ENCODE results near the gene ZFC3H1.
"Not testable (repeated sequence)": the region's sequence is repeated elsewhere in the genome, so short reads cannot be mapped to it uniquely, and the experiment has no call there.

The ZFC3H1 gene, protein sequence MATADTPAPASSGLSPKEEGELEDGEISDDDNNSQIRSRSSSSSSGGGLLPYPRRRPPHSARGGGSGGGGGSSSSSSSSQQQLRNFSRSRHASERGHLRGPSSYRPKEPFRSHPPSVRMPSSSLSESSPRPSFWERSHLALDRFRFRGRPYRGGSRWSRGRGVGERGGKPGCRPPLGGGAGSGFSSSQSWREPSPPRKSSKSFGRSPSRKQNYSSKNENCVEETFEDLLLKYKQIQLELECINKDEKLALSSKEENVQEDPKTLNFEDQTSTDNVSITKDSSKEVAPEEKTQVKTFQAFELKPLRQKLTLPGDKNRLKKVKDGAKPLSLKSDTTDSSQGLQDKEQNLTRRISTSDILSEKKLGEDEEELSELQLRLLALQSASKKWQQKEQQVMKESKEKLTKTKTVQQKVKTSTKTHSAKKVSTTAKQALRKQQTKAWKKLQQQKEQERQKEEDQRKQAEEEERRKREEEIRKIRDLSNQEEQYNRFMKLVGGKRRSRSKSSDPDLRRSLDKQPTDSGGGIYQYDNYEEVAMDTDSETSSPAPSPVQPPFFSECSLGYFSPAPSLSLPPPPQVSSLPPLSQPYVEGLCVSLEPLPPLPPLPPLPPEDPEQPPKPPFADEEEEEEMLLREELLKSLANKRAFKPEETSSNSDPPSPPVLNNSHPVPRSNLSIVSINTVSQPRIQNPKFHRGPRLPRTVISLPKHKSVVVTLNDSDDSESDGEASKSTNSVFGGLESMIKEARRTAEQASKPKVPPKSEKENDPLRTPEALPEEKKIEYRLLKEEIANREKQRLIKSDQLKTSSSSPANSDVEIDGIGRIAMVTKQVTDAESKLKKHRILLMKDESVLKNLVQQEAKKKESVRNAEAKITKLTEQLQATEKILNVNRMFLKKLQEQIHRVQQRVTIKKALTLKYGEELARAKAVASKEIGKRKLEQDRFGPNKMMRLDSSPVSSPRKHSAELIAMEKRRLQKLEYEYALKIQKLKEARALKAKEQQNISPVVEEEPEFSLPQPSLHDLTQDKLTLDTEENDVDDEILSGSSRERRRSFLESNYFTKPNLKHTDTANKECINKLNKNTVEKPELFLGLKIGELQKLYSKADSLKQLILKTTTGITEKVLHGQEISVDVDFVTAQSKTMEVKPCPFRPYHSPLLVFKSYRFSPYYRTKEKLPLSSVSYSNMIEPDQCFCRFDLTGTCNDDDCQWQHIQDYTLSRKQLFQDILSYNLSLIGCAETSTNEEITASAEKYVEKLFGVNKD (N-terminal part only)

DNA sequence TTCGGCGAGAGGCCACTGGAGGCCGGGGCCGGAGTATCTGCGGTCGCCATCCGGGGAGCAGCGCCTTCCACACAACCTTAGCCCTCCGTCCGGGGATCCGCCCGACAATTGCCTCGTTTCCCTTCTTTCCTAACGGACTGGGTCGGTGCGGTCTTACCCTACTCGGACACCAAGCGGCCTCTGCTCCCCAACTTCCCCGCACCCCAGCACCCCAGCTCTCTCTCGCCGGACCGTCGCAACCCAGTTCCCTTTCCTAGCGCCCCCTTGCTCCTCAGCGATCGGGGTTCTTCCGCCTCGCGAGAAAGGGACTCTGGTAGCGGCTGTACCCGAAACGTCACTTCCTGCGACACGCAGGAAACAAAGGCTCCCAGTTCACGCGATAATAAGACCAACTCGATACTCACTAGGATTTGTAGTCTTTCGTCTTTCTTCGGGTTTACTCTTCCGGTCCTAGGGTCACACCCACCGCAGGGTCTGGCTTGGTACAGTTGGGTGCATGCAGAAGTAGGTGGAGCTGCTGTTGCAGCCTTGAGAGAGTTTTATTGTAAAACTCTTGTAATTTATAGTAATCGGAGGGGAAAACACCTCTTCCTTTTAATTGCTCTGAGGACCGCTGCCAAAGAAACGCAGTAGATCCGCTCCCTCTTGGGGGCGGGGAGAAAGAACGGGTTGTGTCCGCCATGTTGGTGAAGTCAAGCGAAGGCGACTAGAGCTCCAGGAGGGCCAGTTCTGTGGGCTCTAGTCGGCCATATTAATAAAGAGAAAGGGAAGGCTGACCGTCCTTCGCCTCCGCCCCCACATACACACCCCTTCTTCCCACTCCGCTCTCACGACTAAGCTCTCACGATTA lies at the start of gene ZFC3H1, which contains the start of gene THAP2:
TSS of gene ZFC3H1 (minus strand) at position 288 of the 850 bp plus-strand sequence. CDS start at position 50, 238 bp downstream.
TSS of gene THAP2 (plus strand) at position 741 of the 850 bp plus-strand sequence. CDS start 209 bp downstream, outside the sequence.
- peak; percentile 89 for DNase-seq (ENCODE audit: low read depth)

DNA sequence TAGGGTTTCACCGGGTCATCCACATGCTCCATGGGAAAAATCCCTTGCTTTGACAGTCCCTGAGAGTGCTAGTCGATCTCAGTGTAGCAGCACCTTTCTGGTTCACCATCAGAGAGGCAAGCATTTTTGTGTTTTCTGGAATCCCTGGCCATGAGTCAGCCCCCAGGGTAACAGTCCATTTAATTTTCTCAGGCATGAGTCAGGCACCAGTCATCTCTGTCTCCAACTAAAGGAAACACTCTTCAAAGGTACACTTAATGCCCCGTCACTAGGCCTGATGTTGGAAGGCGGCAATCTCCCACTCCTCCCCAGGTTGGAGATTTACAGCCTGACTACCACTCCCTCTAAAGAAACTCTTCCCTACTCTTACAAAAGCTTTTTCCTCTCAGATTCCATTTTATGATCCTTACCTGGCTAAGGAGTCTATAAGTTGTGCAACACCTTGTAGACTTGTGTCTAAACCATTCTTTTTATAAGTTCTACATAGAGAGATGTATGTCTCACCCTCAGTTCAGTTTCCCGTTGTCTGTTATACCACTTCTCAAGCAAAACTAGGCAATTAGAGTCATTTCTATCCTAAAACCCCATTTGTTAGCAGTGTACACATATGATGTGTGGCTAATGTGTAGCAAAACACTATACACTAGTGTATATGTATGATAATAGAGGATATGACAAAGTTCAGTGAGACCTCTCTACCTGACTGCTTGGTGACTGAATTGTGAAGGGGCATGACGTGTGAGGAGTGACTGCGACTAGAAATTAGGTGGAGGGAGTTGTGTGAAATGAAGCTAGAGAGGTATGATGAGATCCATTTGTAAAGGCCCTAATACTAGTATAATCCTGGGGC lies 46.9 kb upstream of the ZFC3H1 start:
- DNase-seq (ENCODE audit: low read depth): no peak

DNA sequence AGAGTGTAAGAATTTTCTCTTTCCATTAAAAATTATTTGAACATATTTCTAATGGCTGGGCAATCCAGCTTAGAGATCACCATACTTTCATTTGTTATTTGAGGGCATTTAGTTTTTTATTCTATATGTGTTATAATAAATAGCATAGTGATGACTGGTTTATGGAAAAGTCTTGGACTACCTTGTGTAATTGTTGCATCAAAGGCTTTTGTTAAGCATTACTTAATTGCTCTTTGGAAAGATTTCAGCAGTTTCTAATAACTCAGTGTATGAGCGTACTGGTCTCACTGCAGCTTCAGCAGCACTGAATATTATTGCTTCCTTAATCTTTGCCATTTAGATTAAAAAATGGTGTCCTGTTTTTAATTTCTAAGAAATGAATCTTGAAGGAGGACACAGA lies 45.0 kb upstream of the ZFC3H1 start:
- no peak for DNase-seq (ENCODE audit: low read depth)

DNA sequence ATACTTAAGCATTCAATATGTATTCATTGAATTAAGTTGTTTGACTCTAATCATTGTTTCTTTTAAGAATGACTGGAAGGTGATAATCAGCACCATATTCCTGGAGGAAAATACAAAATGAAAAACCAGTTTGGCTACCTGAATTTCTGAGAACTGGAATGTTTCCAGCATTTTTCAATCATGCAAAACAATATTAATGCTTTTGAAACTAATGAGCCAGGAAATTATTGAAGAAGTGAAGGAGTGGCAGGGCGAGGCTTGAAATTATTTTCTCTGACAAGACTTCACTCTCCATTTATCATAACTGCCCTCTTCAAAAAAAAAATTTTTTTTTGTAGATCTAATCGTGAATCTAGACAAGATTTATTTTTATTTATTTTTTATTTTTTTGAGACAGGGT lies 41.3 kb upstream of the ZFC3H1 start:
- DNase-seq (ENCODE audit: low read depth): no peak

DNA sequence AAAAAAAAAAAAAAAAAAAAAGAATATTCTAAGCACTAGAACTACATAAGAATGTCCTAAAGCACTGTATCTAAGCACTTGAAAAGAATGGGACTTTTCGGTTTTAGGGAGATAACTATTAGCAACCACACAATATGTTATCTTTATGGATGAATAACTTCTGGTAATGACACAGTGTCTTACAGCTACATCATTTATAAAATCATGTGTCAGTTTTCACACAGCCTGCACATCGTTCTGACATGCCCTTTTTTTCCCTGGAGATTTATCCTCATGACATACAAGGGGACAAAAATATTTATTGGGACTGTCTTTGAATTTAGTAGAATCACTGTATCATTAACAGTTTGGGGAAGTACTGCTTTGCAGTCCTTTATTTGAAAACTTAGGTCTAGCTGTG lies 39.6 kb upstream of the ZFC3H1 start:
- no peak for DNase-seq (ENCODE audit: low read depth)

DNA sequence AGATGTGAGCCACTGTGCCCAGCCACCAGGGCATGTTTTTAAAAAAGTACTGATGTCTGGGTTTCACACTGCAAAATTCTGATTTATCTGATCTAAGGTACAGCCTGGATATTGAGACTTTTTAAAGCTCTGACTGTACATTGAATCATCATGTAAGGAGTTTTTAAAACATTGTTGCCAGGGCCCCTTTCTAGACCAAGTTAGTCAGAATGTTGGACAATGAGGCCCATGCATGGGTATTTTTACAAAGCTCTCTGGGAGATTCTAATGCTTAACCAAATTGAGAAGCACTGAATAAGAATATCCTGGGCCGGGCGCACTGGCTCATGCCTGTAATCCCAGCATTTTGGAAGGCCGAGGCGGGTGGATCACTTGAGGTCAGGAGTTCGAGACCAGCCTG lies 38.9 kb upstream of the ZFC3H1 start:
- DNase-seq (ENCODE audit: low read depth): no peak

DNA sequence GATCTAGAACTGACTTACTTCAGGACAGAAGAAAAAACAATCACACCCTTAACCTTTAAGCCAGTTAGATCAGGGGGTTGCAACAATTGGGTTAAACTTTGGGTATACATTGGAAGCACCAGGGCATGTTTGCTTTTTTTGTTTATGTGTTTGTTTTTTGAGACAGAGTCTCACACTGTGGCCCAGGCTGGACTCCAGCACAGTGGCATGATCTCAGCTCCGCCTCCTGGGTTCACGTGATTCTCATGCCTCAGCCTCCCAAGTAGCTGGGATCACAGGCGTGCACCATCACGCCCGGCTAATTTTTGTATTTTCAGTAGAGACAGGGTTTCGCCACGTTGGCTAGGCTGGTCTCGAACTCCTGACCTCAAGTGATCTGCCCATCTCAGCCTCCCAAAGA lies 38.5 kb upstream of the ZFC3H1 start:
- not testable (repeated sequence) for DNase-seq (ENCODE audit: low read depth)

DNA sequence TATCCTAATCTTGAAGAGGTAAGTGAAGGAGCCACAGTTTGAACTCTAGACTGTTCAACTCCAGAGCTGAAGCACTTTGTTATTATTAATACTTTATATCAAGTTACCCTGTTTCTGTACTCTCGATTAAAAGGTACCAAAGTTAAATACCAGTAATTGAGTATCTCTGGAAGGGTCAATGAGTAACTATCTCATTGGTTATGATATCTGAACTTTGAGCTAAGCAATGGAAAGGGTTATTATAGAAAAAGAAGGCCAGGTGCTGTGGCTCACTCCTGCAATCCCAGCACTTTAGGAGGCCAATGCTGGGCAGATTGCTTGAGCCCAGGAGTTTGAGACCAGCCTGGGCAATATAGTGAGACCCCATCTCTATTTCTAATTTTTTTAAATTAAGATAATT lies 32.1 kb upstream of the ZFC3H1 start:
- no peak for DNase-seq (ENCODE audit: low read depth)

DNA sequence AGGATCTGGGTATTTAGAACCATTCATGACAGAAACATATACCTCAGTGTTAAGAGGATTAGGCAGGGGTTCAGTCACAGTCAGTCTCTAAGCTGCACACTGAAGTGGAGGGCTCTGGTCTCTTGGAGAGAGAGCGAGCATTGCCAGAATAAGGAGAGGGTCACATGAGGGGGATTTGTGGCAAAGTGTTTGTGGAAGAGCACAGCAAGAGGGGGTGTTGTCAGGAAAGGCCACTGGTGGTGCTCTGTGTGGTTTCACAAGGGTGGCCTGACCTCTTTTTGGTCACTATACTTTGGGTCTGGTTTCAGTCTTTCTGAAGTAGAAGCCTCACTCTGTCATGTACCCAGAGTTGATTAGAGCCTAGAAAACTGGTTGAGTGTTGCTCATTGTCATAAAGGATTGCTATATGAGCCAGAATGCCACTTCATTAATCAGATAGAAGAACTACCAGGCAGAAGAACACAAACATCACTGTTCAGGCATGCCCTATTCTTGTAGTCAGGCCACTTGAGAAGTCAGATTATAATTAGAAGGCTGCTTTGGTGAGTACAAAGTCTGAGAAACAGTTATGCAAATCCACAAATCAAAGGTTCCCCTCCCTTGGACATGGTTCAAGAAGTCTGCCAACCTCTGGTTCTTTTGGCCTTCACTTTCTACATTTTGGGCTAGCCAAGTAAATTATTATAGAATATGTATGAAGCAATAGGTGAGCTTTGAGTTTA lies 30.6 kb upstream of the ZFC3H1 start:
- DNase-seq (ENCODE audit: low read depth): no peak

DNA sequence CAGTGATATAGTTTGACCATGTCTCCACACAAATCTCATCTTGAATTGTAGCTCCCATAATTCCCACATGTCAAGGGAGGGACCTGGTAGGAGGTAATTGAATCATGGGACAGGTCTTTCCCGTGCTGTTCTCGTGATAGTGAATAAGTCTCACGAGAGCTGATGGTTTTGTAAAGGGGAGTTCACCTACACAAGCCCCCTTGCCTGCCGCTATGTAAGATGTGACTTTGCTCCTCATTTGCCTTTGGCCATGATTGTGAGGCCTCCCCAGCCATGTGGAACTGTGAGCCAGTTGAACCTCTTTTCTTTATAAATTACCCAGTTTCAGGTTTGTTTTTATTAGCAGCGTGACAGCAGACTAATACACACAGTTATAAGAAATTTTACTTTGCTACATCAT lies 30.0 kb upstream of the ZFC3H1 start:
- DNase-seq (ENCODE audit: low read depth): not testable (repeated sequence)

DNA sequence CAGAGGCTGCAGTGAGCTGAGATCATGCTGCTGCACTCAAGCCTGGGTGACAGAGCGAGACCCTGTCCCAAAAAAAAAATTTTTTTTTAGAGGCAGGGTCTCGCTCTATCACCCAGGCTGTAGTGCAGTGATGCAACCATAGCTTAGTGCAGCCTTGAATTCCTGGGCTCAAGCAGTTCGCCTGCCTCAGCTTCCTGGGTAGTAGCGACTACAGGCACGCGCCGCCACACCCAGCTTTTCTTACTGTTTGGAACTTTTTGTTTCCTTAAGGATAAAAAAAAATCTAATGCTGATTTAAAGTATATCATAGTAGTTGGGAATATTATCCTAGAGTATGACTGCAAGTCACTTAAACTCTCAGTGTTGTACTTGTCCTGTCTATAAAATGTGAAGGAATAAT lies 29.5 kb upstream of the ZFC3H1 start:
- no peak for DNase-seq (ENCODE audit: low read depth)

DNA sequence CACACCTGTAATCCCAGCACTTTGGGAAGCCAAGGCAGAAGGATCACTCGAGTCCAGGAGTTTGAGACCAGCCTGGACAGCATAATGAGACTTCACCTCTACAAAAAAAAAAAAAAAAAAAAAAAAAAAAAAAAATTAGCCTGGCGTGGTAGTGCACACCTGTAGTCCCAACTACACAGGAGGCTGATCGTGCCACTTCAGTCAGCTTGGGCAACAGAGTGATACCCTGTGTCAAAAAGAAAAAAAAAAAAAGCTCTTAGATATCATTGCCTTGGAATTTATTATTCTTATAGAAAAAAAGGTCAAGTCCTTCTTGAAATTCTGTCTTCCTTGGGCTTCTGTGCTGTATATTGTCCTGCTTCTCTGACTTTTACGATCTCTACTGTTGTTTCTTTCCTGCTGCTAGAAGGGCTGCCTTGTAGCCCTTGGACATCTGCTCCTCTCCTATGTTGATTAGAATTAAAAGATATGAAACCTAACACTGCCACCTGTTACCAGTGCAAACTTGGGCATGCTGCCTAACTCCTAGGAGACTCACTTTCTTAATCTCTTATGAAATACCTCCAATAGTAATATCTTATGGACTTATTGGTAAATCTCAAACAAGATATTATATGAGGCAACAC lies 28.0 kb upstream of the ZFC3H1 start:
- DNase-seq (ENCODE audit: low read depth): no peak

DNA sequence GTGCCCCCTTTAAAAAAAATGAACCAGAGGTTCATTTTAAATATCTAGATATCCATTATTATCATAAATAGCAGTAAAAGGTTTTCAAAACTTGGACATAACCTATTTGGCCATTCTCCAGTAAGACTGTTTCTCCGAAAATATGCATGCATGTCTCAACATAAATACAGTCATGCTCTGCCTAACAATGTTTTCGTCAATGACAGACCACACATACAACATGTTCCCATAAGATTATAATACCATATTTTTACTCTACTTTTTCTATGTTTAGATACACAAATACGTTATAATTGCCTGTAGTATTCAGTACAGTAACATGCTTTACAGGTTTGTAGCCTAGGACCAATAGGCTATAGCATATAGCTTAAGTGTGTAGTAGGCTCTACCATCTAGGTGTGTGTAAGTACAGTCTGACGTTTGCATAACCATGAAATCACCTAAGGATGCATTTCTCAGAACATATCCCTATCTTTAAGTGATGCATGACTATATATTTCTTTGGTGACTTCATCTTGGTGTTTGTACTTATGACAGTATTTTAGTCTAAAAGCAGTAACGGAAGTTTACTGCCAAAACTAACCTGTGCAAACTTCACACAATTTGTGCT lies 25.4 kb upstream of the ZFC3H1 start:
- no peak for DNase-seq (ENCODE audit: low read depth)

DNA sequence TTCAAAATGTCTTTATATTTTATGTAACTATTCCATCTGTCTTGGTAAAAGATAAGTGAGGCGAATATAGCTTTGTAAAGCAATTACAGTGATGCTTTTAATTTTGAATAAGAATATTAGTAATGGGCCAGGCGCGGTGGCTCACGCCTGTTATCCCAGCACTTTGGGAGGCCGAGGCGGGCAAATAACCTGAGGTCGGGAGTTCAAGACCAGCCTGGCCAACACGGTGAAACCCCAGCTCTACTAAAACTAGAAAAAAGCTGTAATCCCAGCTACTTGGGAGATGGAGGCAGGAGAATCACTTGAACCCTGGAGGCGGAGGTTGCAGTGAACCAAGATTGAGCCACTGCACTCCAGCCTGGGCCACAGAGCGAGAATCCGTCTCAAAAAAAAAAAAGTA lies 23.5 kb upstream of the ZFC3H1 start:
- not testable (repeated sequence) for DNase-seq (ENCODE audit: low read depth)

DNA sequence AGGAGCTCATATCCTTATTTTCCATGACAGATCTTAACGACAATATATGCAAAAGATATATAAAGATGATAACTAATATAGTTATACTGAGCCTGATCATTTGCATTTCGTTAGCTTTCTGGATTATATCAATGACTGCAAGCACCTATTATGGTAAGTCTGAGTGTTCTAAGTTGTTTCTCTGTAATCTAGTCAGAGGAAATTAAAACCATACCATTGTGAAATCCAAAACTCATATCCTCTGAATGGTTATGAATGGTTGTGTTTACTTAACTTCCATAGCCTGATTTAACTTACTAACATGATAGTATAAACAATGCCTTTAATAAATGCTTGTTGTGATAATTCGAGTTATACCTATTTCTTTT lies 23.0 kb upstream of the ZFC3H1 start:
- no peak for DNase-seq (ENCODE audit: low read depth)

DNA sequence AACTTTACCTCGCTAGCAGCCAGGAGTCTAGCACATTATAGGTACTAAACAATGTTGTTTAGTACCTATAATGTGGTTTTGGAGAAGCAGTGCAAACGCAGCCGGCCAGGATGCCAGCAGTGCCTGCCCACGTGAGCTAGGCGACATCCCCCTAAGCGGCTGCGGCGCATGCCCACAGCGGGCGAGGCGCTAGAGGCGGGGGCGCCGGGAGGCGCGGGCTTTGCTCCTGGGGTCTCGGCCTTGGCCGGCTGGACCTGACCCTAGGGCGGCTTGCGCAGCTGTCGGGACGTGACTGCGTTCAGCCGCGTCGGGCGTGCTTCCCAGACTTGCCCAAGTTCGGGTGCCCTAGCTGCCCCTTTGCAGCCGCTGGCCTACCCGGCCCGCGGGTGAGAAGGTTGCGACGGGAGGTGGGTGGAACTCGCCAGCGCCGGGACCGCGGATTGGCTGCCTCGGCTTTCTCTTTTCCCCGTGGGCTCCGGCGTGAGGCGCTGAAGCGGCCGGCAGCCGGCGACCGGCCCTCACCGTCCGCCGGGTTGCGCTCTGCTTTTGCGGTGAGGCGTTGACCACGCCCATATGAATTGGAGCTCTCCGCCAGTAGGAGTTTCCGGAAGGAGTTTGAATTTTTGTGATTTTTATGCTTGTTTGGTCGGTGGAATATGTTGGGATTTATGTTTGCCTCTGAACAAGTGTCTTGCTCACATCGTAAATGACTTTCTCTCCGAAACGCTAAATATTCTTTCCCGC lies 22.4 kb upstream of the ZFC3H1 start, which contains the start of gene TMEM19:
TSS of gene TMEM19 (plus strand) at position 169 of the 744 bp plus-strand sequence. CDS start 599 bp downstream, outside the sequence.
- DNase-seq (ENCODE audit: low read depth): peak; percentile 64

DNA sequence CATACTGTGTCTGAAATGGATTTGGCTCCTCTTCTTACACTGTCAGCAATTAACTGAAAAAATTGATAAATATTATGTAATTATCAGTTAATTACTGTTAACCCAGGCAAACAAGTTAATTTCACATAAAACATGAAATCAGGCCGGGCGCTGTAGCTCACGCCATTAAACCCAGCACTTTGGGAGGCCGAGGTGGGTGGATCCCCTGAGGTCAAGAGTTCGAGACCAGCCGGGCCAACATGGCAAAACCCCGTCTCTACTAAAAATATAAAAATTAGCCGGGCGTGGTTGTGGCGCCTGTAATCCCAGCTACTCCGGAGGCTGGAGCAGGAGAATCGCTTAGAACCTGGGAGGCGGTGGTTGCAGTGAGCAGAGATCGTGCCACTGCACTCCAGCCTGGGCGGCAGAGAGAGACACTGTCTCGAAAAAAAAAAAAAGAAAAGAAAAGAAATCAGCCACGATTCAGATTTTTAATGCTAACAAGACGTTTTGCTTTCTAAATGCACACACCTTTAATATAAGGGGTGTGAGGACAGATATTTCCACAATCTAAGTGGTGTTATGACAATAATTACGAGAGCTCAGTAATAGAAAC lies 21.8 kb upstream of the ZFC3H1 start:
- DNase-seq (ENCODE audit: low read depth): no peak

All from stimulated activated CD4-positive, alpha-beta T cell treated with anti-CD3 and anti-CD28 coated beads, Interleukin-2, amount 100 ng/mL, for 4 hours (primary cell).